Prostate gland (tissue), 2 donors: Measurements from ENCODE around the gene INPP5A.

Source experiments
- CTCF ChIP-seq, 4 experiments: fragments of 200-600 bp in 2 of 4; fragments of 450-650 bp in 2 of 4; sonication (generic) in 2 of 4; IDR thresholded peaks; 1 replicate in 3 of 4; 2 replicates in 1 of 4; pipeline ENCODE4 v1.5.1; 2016 to 2019; ENCODE audit warnings: antibody characterized with exemption in 4 of 4, mild to moderate bottlenecking in 2 of 4, moderate library complexity in 2 of 4
- POLR2AphosphoS5 ChIP-seq: sonication (generic); formaldehyde crosslinking; IDR thresholded peaks from one replicate; pipeline ENCODE4 v1.6.1; 2017; ENCODE audit warnings: antibody characterized with exemption

GRCh38 chr10:132788831-132789219 is 251.2 kb downstream of the INPP5A start:
- TF ChIP-seq CTCF (IDR thresholded peaks at IDR 0.05) (no peak), POLR2AphosphoS5 (no peak)
